IMR-90 (cell line): ENCODE data around the gene TYRO3. TPM values are rescaled to one million over a fixed set of nuclear protein-coding genes. Genes with fewer than 3 reads are reported as not detected.
A peak's percentile ranks its signal among the peaks of the same experiment; 100 is the strongest.

Experiments used
- ATAC-seq: fragments of 200-7000 bp; cut with Tn5 transposase; 2 replicates; pipeline ENCODE4 v1.9.1; 2020; ENCODE audit warnings: low read depth, mild to moderate bottlenecking, moderate library complexity
- BruUV-seq: library from RNA; stranded (reverse); fragments of 400-500 nt; replicated peaks from 2 replicates; lab custom pipeline; 2021; lab: Mats Ljungman, UMichigan
- CTCF ChIA-PET: fragments of 300-600 bp; formaldehyde crosslinking; extraction: SDS; loops from one replicate; lab custom pipeline; 2021; ENCODE audit warnings: antibody characterized with exemption; lab: Yijun Ruan, JAX
- POLR2A ChIA-PET: fragments of 300-600 bp; sonication (Branson Sonifier 250); formaldehyde crosslinking; loops from one replicate; lab custom pipeline; 2022; ENCODE audit warnings: antibody characterized with exemption; ENCODE audit not compliant: unreplicated experiment; lab: Charles Lee
- DNase-seq: peaks from one replicate; pipeline ENCODE4 v3.0.0; 2013
- H2AFZ ChIP-seq: replicated peaks from 2 replicates; pipeline ENCODE3; 2013; ENCODE audit warnings: low read length, mild to moderate bottlenecking; ENCODE audit not compliant: poor library complexity
- H2AK5ac ChIP-seq: 2 replicates; pipeline ENCODE4 v1.6.1; 2013; ENCODE audit warnings: low read depth, low read length, inconsistent platforms
- H2AK9ac ChIP-seq: replicated peaks from 2 replicates; pipeline ENCODE3; 2013; ENCODE audit warnings: mild to moderate bottlenecking, low read depth, low read length, moderate library complexity; ENCODE audit not compliant: poor library complexity
- H2BK120ac ChIP-seq: 2 replicates; pipeline ENCODE4 v1.6.1; 2013; ENCODE audit warnings: low read depth, low read length, inconsistent platforms
- H2BK15ac ChIP-seq: 3 replicates; pipeline ENCODE4 v1.6.1; 2013; ENCODE audit warnings: low read depth, low read length, inconsistent platforms
- H2BK20ac ChIP-seq: 2 replicates; pipeline ENCODE4 v1.6.1; 2013; ENCODE audit warnings: low read depth, mild to moderate bottlenecking, inconsistent platforms, low read length, moderate library complexity
- H2BK5ac ChIP-seq: 2 replicates; pipeline ENCODE4 v1.6.1; 2013; ENCODE audit warnings: mild to moderate bottlenecking, low read depth, low read length, inconsistent platforms; ENCODE audit not compliant: poor library complexity, severe bottlenecking
- H3K14ac ChIP-seq: replicated peaks from 2 replicates; pipeline ENCODE4 v1.6.1; 2013; ENCODE audit warnings: low read depth, low read length, inconsistent platforms
- H3K18ac ChIP-seq: 2 replicates; pipeline ENCODE4 v1.6.1; 2013; ENCODE audit warnings: low read depth, low read length, control low read depth
- H3K23ac ChIP-seq: 2 replicates; pipeline ENCODE4 v1.6.1; 2013; ENCODE audit warnings: low read depth, low read length, inconsistent platforms
- H3K27ac ChIP-seq: 2 replicates; pipeline ENCODE4 v1.5.1; 2013; ENCODE audit warnings: mild to moderate bottlenecking, control low read depth, low read length; ENCODE audit not compliant: insufficient read depth
- H3K27me3 ChIP-seq: 2 replicates; pipeline ENCODE4 v1.6.1; 2013; ENCODE audit warnings: low read length; ENCODE audit not compliant: control insufficient read depth, insufficient read depth
- H3K36me3 ChIP-seq: 2 replicates; pipeline ENCODE4 v1.6.1; 2013; ENCODE audit warnings: low read length, mixed read lengths; ENCODE audit not compliant: control insufficient read depth, insufficient read depth
- H3K4ac ChIP-seq: 2 replicates; pipeline ENCODE4 v1.6.1; 2013; ENCODE audit warnings: low read depth, low read length, inconsistent platforms
- H3K4me1 ChIP-seq: 2 replicates; pipeline ENCODE4 v1.6.1; 2013; ENCODE audit warnings: low read length, mixed read lengths; ENCODE audit not compliant: control insufficient read depth, insufficient read depth
- H3K4me2 ChIP-seq: 2 replicates; pipeline ENCODE4 v1.6.1; 2013; ENCODE audit warnings: low read depth, mild to moderate bottlenecking, control low read depth, low read length, moderate library complexity
- H3K4me3 ChIP-seq: 2 replicates; pipeline ENCODE4 v1.5.1; 2013; ENCODE audit warnings: low read depth, mild to moderate bottlenecking, control low read depth, low read length, moderate library complexity; ENCODE audit not compliant: insufficient read depth
- H3K56ac ChIP-seq: 2 replicates; pipeline ENCODE4 v1.6.1; 2013; ENCODE audit warnings: low read length, inconsistent platforms; ENCODE audit not compliant: insufficient read depth; ENCODE audit errors: extremely low read depth
- H3K79me1 ChIP-seq, 2 experiments: 2 replicates each; pipeline ENCODE4 v1.6.1; 2013; ENCODE audit warnings: low read length in 2 of 2, inconsistent platforms in 1 of 2, low read depth in 1 of 2
- H3K9ac ChIP-seq: 2 replicates; pipeline ENCODE4 v1.6.1; 2013; ENCODE audit warnings: low read depth, low read length, control low read depth
- H3K9me1 ChIP-seq: 2 replicates; pipeline ENCODE4 v1.6.1; 2013; ENCODE audit warnings: low read length, inconsistent platforms; ENCODE audit not compliant: insufficient read depth
- H3K9me3 ChIP-seq: 2 replicates; pipeline ENCODE4 v1.6.1; 2013; ENCODE audit warnings: low read length; ENCODE audit not compliant: control insufficient read depth, insufficient read depth
- H4K20me1 ChIP-seq: 2 replicates; pipeline ENCODE4 v1.6.1; 2013; ENCODE audit warnings: low read length, inconsistent platforms; ENCODE audit not compliant: insufficient read depth
- H4K5ac ChIP-seq: 2 replicates; pipeline ENCODE4 v1.6.1; 2013; ENCODE audit warnings: mild to moderate bottlenecking, low read depth, low read length, control low read depth
- H4K8ac ChIP-seq, 2 experiments: 2 replicates each; pipeline ENCODE4 v1.6.1; 2013; ENCODE audit warnings: low read depth in 2 of 2, low read length in 2 of 2, control low read depth in 1 of 2, inconsistent platforms in 1 of 2
- H4K91ac ChIP-seq: 2 replicates; pipeline ENCODE4 v1.6.1; 2013; ENCODE audit warnings: low read depth, low read length, inconsistent platforms; ENCODE audit not compliant: insufficient read depth
- CEBPB ChIP-seq: IDR thresholded peaks from 2 replicates; pipeline ENCODE4 v1.6.1; 2012; ENCODE audit warnings: low read depth, low read length, improper control_type of control experiment
- MAZ ChIP-seq: IDR thresholded peaks from 2 replicates; pipeline ENCODE4 v1.6.1; 2012; ENCODE audit warnings: low read depth, mild to moderate bottlenecking, low read length, improper control_type of control experiment, moderate library complexity, borderline replicate concordance
- WGBS, 2 experiments: methylation state at CpG; one replicate each; pipeline versions ENCODE4 v1.1.5 to v1.1.7; 2013; ENCODE audit warnings: missing lambda C conversion rate in 2 of 2; ENCODE audit not compliant: insufficient read length in 1 of 2; ENCODE audit errors: extremely low coverage in 2 of 2; 5-methylcytosine and 5-hydroxymethylcytosine counted together
- dilution Hi-C: fragments of 300-500 bp; cut with HindIII; formaldehyde crosslinking; loops from one replicate; pipeline ENCODE4 v1.14.3; 2018; ENCODE audit warnings: low sequenced_read_pairs; ENCODE audit not compliant: unreplicated experiment
- in situ Hi-C: fragments of 300-500 bp; cut with MboI; formaldehyde crosslinking; loops from 3 replicates; pipeline ENCODE4 v1.14.3; 2019; ENCODE audit warnings: low sequenced_read_pairs, inconsistent platforms, mixed read lengths
- intact Hi-C: fragments of 100-400 bp; cut with micrococcal nuclease; formaldehyde crosslinking; loops from 2 replicates; pipeline ENCODE4 v1.10.0; 2022
- polyA plus RNA-seq, 3 experiments: library from polyadenylated mRNA; depleted of rRNA; stranded (reverse); fragments of >200 nt; gene quantifications; 2 replicates each; pipeline ENCODE4 v1.2.3, GENCODE V29; 2012; ENCODE audit warnings: low replicate concordance in 1 of 3
- total RNA-seq: library from RNA; depleted of rRNA; stranded (reverse); fragments of >200 nt; gene quantifications from 2 replicates; pipeline ENCODE4 v1.2.3, GENCODE V29; 2012

TYRO3 gene
- total and polyA plus RNA-seq, 2 of the 4 experiments (the other 2 are of a cell fraction), result 11.5 to 18.4 TPM

GRCh38 chr15:41550066-41550775 is 8.8 kb upstream of the TYRO3 start:
- no peak overlapping the region for H4K8ac ChIP-seq
- no peak for DNase-seq

More at GRCh38 chr15:41550066-41550775, 8.8 kb upstream of the TYRO3 start:
- POLR2A ChIA-PET, result interaction anchor here (0.7 kb wide), 1 partner anchor 592 kb away, joined by 10 read pairs; no protein-coding TSS in a partner anchor
- H2BK5ac ChIP-seq, result no peak overlapping the region
- BruUV-seq, result no TSS peak
- no peak overlapping the region for H3K9ac ChIP-seq
- H2BK20ac ChIP-seq, result no peak overlapping the region
- no peaks in the 10 kb centered on the region; the same call in 1 of the 2 replicates for H3K4me1 ChIP-seq
- no peak overlapping the region for H3K18ac ChIP-seq
- H3K9me1 ChIP-seq, result no peaks in the 10 kb centered on the region
- H3K14ac ChIP-seq, result no peak overlapping the region
- intact Hi-C loops, result loop anchor here (10.0 kb wide), 1 partner anchor 195 kb away; no protein-coding TSS in a partner anchor
- no peak overlapping the region for H3K27ac ChIP-seq
- H4K20me1 ChIP-seq, result no peaks in the 10 kb centered on the region
- H3K56ac ChIP-seq, result no peak overlapping the region
- no peak overlapping the region for H3K23ac ChIP-seq
- no peak overlapping the region for H2BK120ac ChIP-seq
- no peaks in the 10 kb centered on the region for H3K9me3 ChIP-seq
- dilution Hi-C loops, result no loop called here
- no peak overlapping the region for H3K4ac ChIP-seq
- no peak overlapping the region for H3K4me2 ChIP-seq
- TF ChIP-seq CEBPB, result peak; percentile 59
- TF ChIP-seq MAZ, result no peak
- CTCF ChIA-PET, result no interaction called here
- H2BK15ac ChIP-seq, result no peak overlapping the region
- no peak overlapping the region for H4K91ac ChIP-seq
- H3K4me3 ChIP-seq, result no peak overlapping the region
- in situ Hi-C loops, result no loop called here
- H4K5ac ChIP-seq, result no peak overlapping the region
- H3K79me1 ChIP-seq, result no peaks in the 10 kb centered on the region
- H2AK9ac ChIP-seq, result no peak overlapping the region
- ATAC-seq, result no peak
- H3K27me3 ChIP-seq, result no peaks in the 10 kb centered on the region
- no peaks in the 10 kb centered on the region for H3K36me3 ChIP-seq
- no peak overlapping the region for H2AFZ ChIP-seq
- H2AK5ac ChIP-seq, result no peak overlapping the region
- no CpG with 5 or more reads among the region's 9 CpGs for WGBS, 2 experiments
